M059J (cell line): ENCODE data around the gene TMEM94. TPM values are rescaled to one million over a fixed set of nuclear protein-coding genes. Genes with fewer than 3 reads are reported as not detected.

ENCODE experiments used
- DNase-seq: peaks from one replicate; pipeline ENCODE4 v3.0.0-alpha.2; 2012; ENCODE audit warnings: low read depth
- total RNA-seq: library from RNA; depleted of rRNA; stranded (reverse); fragments of >200 nt; shearing (Covaris generic); gene quantifications from 2 replicates; pipeline ENCODE4 v1.2.3, GENCODE V29; 2014

The TMEM94 gene
- total RNA-seq, 1 experiment from 2014 or later: 29.1 TPM

DNA sequence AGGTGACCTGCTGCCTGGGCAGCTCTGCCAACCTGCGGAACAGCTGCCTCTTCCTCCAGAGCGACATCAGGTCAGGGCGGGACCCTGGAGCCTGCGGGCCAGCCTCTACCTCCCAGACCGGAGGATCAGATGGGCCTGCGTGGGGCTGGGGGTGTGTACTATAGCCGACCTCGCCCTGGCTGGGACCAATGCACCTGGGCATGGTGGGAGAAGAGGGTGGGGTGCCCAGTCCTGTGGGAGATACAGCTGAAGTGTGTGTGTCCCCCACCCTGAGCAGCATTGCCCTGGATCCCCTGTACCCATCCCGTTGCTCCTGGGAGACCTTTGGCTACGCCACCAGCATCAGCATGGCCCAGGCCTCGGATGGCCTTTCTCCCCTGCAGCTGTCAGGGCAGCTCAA is 39.6 kb downstream of the TMEM94 start:
- DNase-seq: no peak

DNA sequence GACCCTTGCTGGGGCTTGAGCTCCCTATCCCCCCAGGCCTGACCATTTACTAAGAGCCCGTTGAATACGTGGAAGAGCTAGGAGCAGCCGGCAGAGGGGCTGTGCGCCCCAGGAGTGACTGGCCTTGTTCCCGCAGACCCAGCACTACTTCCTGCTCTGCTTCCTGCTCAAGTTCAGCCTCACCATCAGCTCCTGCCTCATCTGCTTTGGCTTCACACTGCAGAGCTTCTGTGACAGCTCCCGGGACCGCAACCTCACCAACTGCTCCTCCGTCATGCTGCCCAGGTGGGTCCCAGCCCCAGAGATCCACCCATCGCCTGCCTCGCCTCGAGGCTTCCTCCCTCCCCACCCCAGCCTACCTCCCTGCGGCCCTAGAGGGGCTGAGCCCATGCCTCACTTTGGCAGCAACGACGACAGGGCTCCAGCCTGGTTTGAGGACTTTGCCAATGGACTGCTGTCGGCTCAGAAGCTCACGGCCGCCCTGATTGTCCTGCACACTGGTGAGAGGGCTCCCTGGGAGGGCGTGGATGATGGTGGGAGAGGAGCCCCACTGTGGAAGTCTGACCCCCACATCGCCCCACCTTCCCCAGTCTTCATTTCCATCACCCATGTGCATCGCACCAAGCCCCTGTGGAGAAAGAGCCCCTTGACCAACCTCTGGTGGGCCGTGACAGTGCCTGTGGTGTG is 41.7 kb downstream of the TMEM94 start:
- DNase-seq: no peak

DNA sequence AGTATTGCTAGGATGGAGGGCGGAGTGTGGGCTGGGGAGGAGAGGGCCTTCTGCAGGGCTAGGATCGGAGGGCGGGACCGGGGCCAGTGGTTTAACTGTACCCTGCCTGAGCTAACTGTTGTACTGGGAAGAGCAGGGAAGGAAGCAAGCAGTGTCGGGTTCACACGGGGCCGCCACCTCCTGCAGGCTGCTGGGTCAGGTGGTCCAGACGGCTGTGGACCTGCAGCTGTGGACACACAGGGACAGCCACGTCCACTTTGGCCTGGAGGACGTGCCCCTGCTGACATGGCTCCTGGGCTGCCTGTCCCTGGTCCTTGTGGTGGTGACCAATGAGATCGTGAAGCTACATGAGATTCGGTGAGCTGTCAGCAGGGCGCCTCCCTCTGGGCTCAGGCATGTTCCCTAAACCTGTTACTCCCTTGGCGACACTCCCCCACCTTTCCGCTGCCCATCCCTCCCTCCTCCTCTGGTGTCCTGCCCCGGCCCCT is 42.3 kb downstream of the TMEM94 start:
- DNase-seq: peak; percentile 25

DNA sequence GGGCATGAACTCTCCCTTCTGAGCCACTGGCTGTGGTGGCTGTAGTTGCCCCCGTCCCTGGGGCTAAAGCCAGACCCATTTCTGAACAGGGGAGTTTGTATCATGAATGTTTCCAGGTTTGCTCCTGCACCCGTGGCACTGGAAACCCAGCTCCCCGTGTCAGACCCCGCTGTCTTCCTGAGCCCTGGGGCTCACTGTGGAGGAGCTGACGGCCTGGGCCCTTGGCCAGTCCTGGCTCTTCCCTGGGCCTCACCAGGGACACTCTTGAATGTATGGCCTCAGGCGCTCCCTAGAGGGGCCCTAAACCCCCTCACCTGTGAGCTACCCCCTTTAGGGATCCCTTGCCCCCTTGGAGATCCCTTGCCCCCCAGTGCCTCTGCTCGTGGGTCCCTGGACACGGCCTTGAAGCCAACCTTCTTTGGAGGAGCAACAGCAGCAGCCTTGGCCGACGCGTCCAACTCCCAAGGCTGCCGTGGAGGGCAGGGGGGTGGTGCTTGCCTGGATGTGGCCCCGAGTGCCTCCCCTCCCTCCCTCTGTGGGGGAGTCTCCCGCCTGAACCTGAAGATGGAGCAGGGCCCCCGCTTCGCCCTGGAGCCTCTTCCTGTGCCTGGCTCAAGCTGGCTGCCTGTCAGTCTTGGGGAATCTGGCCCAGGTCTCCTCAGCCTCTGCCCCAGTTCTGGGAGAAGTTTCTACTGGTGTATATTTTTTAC is 43.0 kb downstream of the TMEM94 start:
- no peak for DNase-seq

DNA sequence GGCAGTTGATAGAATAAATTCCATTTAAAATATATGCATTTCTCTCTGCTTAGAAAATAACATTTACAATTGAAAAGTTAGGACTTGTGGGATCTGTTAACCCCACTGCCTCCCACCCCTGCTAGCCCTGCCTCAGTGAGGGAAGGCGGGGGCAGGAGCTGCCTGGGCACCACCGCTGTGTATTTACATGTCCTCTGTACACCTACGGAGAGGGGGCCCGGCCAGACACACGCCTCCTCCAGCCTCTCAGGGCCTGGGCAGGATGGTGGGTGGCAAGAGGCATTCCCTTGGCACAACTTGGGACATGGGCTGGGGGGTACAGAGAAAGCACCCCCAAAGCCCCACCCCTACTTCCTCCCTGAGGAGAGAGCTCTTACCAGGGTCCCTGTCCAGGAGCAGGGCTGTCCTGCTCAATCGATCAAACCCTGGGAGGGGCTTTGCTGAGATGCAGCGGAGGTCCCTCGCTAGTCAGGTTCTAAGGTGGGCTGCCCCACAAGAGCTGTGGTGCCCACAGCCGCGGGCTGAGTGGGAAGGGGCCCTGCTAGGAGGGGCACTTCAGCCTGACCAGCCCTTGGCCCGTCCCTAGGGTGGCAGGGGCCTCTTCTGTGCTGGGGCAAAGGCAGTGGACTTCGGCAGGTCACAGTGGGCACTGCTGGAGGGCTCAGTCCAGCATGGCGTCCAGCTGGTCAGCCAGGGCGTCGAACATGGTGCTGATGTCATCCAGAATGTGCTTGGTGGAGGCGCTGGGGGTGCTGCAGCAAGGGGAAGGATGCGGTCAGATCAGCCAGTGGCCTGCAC is 44.2 kb downstream of the TMEM94 start:
- no peak for DNase-seq

DNA sequence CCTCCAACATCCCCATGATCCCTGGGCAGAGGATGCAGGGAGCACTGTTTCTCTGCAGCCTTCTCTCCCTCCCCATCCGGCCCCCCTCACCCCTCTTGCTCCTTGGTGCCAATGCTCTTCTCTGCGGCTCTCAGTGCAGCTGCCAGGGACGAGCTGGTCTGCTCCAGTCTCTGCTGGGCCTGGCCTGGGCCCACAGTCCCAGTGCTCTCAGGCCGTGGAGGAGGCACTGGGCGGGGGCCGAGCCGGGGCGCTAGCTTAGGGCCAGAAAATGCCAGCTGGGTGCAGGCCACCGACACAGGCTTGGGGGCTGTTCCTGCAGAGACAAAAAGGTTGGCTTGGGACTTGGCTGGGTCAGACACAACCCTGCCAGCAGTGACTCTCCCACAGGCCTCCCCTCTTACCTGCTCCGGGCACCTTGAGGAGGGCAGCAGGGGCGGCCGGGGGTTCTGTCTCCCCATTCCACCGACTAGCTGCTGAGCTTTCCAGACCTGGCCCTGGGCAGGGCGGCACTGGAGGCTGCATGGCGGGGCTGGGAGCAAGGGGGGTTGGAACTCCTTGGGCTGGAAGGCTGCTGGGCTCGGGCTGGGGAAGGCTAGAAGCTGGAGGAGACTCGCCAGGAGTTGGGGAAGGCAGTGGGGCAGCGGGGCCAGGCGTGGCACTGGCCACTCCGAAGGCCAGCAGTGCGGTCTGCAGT is 45.1 kb downstream of the TMEM94 start:
- DNase-seq: no peak

DNA sequence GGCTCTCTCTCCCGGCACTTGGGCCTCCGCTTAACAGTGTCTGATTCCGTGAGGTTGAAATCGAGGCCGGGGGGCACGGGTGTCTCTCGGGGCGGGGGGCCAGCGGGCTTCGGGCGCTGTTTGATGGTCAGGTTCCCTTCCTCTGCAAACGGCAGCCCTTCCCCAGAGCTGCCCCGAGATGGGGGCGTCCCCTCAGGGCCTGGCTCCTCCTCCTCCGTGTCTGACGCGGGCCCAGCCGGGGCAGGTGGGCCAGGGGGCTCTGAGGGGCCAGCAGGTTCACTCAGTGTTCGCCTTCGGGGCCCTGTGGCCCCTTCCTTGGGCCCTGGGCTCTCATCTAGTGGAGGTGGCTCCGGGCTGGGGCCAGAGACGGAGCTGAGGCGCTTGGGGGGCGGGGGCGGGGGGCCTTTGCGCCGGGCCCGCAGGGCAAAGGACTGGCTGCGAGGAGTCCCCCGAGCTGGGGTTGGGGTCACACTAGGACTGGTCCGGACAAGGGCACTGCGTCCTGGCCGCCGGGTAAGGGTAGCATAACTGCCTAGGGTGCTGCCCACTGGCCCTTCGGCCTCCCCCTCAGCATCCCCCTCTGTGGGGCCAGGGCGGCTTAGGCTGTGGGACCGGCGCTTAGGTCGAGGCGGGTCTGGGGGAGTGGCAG is 45.8 kb downstream of the TMEM94 start:
- DNase-seq: no peak

DNA sequence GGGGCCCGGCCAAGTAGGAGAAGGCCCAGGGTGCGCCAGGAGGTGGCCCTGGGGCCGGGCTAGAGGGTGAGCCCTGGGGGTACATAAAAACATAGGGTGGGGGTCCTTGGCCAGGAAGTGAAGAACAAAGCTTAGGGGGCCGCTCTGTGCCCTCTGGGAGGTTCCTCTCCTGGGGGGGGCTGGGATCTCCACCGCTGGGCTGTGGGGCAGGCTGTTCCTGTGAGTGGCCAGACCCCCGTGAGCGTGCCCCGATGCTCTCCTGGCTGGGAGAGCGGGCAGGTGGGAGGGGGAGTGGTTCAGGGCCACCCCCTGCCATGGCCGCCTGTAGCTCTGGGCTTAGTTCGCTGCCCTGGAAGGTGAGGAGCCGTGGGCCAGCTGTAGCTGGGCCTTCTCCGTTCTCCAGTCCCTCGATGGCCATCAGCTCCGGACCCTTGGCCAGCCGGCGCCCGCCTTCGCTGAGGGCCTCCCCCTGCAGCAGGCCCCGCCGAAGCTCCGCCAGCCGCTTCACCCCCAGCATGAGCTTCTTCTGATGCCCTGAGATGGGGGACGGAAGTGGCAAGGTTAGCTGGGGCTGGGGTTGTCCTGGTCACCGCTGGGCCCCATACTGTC is 46.4 kb downstream of the TMEM94 start:
- no peak for DNase-seq

DNA sequence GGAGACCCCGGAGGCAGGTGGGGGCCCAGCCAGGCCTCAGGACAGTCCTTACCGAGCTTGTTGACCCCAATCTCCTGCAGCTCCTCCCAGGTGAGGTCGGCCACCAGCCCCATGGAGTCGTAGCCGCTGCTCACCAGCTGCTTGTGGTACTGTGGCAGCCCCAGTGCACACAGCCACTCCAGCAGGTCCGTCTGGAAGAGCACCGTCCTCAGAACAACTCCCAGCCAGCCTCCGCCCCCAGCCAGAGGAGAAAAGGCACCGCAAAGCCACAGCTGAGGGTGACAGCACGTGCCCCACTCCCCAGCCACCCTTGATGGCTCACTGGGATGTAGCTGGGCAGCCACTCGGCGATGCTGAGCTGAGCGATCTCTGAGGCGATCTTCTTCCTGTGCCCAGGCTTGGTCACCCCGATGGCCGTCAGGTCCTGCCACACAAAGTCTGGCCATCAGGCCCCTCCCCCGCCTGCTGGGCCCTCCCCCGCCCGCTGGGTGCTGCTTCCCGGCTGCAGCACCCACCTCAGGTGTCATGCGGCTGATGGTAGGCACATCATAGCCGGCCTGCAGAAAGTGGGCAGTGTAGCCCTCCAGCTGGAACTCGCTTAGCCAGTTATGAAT is 47.0 kb downstream of the TMEM94 start:
- DNase-seq: no peak

DNA sequence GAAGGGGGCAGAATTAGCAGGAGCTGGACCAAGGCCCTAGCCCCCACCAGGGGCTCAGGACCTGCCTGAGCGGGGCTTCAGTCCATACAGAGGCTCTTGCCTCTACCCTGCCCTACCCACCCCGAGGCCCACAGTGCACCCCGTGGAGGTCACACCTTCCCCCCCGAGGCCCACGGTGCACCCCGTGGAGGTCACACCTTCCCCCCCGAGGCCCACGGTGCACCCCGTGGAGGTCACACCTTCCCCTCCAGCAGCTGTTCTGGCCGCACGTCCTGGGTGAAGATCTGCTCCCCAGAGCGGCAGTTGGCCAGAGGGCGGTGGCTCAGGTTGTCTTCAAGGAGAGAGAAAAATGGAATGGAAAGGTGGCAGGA is 47.5 kb downstream of the TMEM94 start:
- no peak for DNase-seq

DNA sequence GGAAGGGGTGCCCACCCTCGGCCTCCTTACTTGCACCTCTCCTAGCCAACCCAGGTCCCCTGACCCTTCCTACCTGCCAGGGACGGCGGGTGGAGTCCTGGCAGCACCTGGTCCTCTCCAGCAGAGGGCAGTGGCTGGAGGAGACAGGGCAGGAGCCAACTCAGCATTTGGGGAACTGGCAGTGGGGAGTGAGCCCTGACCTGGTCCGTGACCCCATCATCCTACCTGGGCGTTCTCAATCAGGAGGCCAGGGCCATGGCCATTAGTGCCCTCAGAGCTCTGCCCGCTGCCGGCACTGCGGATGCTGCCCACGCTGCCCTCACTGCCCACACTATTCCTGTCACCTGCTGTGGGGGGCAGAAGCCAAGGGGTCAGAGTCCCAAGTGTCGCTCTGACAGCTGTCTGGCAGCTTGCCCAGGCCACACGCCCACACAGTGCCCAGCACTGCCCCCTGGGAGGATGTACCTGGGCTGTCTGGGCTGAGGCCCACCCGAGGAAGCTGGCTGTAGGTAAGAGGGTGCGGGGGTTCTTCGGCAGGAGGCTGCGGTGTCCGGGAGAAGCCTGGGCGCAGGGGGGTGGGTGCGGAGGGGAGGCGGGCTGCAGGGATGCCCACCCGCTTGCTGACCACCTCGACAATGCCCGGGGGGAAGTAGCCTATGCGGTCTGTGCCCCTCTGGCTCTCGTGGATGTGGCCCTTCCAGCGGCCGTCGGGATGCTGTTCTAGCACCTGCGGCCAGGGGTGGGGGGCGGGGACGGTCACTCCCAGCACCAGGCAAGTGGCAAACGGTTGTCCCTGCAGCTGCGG is 48.1 kb downstream of the TMEM94 start:
- DNase-seq: peak; percentile 30

DNA sequence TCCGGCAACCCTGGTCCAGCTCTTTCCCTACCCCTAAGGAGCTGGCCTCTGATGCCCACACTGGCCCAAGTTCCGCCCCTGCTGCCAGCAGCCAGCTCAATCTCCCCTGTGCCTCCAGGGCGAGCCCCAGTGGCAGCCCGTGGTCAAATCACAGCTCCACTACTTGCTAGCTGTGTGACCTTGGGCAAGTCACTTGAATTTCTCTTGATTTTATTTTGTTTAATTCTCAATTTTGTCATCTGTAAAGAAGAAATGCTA is 48.6 kb downstream of the TMEM94 start:
- peak; percentile 22 for DNase-seq

DNA sequence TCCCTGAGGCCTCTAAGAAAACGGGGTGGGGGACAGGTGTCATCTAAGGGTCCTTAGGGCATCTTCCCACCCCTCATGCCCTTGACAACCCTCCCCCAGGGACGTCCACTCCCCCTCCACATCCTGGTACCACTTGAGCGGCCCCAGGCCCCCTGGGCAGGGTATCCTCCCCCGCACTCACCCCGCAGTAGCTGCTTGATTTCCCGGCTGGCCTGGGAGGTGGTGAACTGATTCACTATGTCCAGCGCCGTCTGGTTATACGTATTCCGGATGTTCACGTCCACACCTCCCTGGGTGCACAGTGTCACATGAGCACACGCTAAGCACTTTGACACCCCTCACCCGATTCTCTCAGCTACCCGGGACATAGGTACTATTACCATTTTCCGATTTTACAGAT is 49.2 kb downstream of the TMEM94 start:
- no peak for DNase-seq

DNA sequence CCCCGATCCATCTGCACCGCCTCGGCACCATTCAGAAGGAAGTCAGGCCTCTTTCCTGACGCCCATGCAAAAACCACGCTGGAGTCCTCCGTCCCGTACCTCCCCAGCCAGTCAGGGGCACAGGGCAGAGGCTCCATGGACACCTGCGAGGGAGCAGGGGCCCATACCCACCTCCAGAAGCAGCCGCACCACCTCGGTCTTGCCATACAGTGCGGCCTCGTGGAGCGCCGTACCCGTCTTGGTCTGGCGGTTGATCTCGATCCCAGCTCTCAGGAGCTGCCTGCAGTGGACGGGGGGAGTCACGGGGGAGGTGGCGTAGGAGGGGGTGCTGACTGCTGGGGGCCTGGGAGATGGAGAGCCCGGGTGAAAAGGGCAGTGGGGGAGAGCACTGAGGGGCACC is 49.7 kb downstream of the TMEM94 start:
- DNase-seq: no peak

DNA sequence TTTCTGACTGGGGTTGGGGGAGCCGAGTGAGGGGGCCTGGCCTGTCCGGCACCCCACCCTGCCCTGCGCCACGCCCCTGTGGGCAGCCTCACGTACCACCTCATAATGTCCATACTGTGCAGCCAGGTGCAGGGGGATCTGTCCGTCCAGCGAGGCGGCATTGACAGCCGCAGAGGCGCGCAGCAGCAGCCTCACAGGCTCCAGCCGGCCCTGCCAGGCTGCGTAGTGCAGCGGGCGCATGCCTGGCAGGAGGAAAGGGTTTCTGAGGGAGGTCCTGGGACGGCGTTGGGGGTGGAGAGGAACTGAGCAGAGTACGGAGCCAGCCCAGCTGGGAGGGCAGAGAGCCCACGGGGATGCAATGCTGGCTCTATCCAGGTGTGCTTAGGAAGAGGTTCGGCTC is 50.5 kb downstream of the TMEM94 start:
- DNase-seq: no peak

DNA sequence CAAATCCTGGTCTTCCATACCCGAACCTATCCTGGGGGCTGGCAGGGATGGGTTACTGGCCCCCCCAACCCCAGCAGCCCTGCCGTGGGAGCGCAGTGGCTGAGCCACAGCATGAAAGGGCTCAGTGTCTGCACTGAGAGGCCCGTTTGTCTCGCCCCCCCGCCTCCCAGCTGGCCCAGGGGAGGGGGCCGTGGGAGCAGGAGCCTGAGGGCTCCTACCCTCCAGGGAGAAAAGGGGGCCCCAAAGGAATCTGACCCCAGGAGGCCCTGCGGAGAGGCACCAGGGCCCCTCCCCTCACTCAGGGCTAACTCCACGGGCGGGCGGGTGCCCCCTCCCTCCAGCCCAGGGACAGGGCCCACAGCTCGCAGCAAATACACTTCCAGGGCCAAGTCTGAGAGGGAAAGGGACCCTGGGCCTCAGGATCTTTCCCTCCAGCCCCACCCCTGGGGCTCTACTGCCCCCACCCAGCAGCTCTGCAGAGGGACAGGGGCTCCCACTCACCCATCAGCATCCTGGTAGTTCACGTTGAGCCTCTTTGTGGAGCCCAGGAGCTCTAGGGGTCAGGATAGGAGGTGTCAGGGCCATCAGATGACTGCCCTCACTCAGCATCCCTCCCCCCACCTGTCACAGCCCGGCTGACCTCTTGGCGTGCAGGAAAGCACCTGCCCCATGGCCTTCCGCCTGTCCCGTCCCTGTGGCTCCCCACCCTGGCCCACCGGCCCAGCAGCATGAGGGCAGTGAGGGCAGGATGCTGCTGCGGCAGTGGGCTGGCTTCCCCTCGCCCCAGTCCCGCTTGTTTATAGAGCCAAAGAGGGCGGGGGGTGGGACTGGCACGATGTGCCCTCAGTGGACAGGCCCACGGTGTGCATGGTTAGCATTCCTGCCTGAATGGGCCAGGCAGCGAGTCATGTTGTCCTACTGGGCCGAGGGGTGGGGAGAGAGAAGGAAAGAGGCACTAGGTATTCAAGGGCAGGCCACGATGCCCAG is 51.6 kb downstream of the TMEM94 start:
- DNase-seq: no peak

DNA sequence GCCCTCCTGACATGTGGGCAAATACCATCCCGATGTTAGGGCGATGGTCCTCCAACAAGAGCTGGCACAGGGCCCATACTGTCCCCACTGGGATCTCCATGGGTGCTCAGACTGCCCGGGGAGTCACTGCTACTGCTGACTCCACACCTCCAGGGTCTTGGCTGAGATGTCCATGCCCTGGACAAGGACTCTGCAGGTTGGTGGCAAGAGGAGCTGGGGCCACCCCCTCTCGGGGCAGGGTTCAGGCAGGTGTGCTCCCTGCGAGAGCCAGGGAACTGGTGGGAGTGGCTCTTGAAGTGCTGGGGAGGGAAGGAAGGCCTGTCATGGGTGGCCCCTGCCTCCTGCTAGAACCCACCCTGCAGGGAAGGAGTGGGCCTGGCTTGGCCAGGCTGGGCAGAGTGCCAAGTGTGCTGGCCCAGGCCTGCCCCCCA is 52.5 kb downstream of the TMEM94 start:
- DNase-seq: no peak

DNA sequence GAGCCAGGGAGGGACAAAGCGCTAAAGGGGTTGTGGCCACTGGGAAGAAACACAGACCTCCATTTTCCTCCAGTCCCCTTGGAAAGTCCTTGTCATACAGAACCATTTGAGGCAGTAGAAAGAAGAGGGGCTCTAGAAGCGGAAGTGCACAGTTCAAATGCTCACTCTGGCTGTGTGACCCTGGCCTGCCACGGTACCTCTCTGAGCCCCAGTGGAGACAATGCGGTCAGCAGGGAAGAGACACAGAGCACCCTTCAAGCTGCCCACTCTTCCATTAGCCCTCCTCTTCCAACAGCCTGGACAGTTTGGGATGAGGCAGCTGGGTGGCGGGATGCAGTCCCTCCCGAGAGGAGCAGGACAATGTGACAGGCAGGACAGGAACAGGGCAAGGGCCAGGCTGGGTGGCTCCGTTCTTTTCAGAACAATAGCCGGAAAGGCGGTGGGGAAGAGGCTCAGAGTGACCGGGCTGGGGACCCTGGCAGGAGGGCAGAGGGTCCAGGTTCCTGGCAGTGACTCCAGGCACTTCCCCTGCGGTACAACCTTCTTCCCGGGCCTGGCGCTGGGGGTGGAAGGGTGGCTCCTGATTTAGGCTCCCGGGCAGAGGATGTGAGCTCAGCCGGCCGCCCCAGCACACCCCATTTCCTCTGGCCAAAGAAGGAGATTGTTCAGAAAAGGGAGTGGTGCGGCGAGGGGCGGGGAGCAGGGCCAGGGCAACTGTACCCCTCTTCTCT is 53.3 kb downstream of the TMEM94 start:
- DNase-seq: no peak
